DND-41 (cell line): ENCODE measurements around the gene ATXN8OS.

Experiments
- ATAC-seq: fragments of 200-7000 bp; cut with Tn5 transposase; 3 replicates; pipeline ENCODE4 v1.9.1; 2021; ENCODE audit warnings: low read depth; ENCODE audit not compliant: insufficient read depth
- DNase-seq: peaks from one replicate; pipeline ENCODE4 v3.0.0-alpha.2; 2020
- H2AFZ ChIP-seq: 2 replicates; pipeline ENCODE4 v1.6.0; 2012; ENCODE audit warnings: low read depth, low read length
- H3K27ac ChIP-seq: 2 replicates; pipeline ENCODE4 v1.5.1; 2012; ENCODE audit warnings: low read length, inconsistent platforms
- H3K27me3 ChIP-seq: fragments of 200-600 bp; sonication (generic); 2 replicates; pipeline ENCODE4 v1.6.0; 2012; ENCODE audit warnings: low read length, mild to moderate bottlenecking, inconsistent platforms; ENCODE audit not compliant: insufficient read depth, poor library complexity
- H3K36me3 ChIP-seq: 2 replicates; pipeline ENCODE4 v1.5.1; 2012; ENCODE audit warnings: low read length, inconsistent platforms; ENCODE audit not compliant: insufficient read depth
- H3K4me1 ChIP-seq: 2 replicates; pipeline ENCODE4 v1.5.1; 2012; ENCODE audit warnings: mild to moderate bottlenecking, low read length; ENCODE audit not compliant: insufficient read depth
- H3K4me2 ChIP-seq: 2 replicates; pipeline ENCODE4 v1.6.0; 2012; ENCODE audit warnings: mild to moderate bottlenecking, moderate library complexity, low read length, inconsistent platforms; ENCODE audit not compliant: insufficient read depth
- H3K4me3 ChIP-seq, 2 experiments: fragments of 200-600 bp in 1 of 2; shearing (Covaris generic) in 1 of 2; 2 replicates each; pipeline ENCODE4 v1.5.1; 2012 to 2016; ENCODE audit warnings: inconsistent platforms in 2 of 2, low read length in 2 of 2, mild to moderate bottlenecking in 2 of 2, low read depth in 1 of 2, moderate library complexity in 1 of 2
- H3K79me2 ChIP-seq: 2 replicates; pipeline ENCODE4 v1.6.0; 2012; ENCODE audit warnings: low read length, inconsistent platforms; ENCODE audit not compliant: insufficient read depth
- H3K9ac ChIP-seq: 2 replicates; pipeline ENCODE4 v1.6.0; 2012; ENCODE audit warnings: low read depth, mild to moderate bottlenecking, inconsistent platforms, low read length, moderate library complexity
- H3K9me3 ChIP-seq: 2 replicates; pipeline ENCODE4 v1.5.1; 2012; ENCODE audit warnings: low read length, moderate library complexity, mild to moderate bottlenecking, inconsistent platforms; ENCODE audit not compliant: insufficient read depth, severe bottlenecking
- H4K20me1 ChIP-seq: 2 replicates; pipeline ENCODE4 v1.6.0; 2012; ENCODE audit warnings: low read length; ENCODE audit not compliant: insufficient read depth
- EZH2 ChIP-seq: IDR thresholded peaks from 3 replicates; pipeline ENCODE4 v1.6.1; 2012; ENCODE audit warnings: borderline replicate concordance, low read depth, mild to moderate bottlenecking, moderate library complexity, low read length, inconsistent platforms; ENCODE audit not compliant: severe bottlenecking
- TF ChIP-seq, protein P1 (sequence below): IDR thresholded peaks from 2 replicates; pipeline ENCODE4 v1.5.1; 2012; ENCODE audit warnings: borderline replicate concordance, low read length, moderate library complexity, mild to moderate bottlenecking; ENCODE audit not compliant: poor library complexity, severe bottlenecking; ENCODE audit errors: extremely low read depth

Gene ATXN8OS

DNA sequence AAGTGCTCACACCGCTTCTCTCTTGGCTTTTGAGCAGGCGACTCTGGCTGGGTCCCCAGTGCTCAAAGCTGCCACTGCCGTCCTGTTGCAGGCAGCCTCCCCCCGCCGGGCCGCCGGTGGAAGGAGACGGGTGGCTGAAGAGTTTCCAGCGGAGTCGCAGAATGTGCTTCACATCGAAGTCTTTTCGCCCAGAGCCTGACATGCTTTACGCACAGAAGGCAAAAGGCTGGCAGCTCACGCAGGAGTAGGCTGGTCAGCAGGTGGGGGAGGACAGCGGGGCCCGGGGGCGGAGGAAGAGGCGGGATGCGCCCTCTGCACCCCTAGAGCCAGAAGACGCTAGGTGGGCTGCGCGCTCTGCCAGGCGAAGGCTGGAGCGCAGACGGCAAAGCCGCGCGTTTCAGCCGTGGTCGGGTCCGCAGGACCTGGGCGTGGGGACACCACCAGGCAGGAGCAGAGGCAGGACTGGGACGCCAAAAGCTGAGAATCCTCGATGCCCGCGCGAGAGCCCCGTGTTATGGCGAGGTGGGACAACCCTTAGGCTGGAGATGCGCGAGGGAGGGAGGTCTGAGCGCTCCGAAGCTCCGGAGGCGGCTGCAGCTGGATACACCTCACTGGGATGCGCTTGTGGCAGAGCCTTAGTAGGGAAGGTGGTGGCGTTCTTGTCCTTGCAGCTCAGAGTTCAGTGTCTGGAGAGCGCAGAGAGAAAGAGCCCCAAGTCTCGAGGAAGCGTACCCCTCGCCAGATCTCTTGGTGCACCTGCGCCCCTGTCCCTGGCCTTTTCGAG is at the start of gene ATXN8OS:
Gene ATXN8OS (plus strand): TSS at position 329 of the 784 bp plus-strand sequence.
- Histone ChIP-seq H3K36me3 (no peaks in the 10 kb centered on the region), H2AFZ (no peak within 1 kb of the TSS), H3K4me2 (no peak within 1 kb of the TSS), H3K9ac (no peak within 1 kb of the TSS), H4K20me1 (no peaks in the 10 kb centered on the region), H3K9me3 (no peaks in the 10 kb centered on the region), H3K4me1 (no peaks in the 10 kb centered on the region), H3K79me2 (no peaks in the 10 kb centered on the region), H3K27ac (no peak within 1 kb of the TSS), H3K4me3 (no peak within 1 kb of the TSS), H3K27me3 (no peaks in the 10 kb centered on the region)
- TF ChIP-seq, protein P1, sequence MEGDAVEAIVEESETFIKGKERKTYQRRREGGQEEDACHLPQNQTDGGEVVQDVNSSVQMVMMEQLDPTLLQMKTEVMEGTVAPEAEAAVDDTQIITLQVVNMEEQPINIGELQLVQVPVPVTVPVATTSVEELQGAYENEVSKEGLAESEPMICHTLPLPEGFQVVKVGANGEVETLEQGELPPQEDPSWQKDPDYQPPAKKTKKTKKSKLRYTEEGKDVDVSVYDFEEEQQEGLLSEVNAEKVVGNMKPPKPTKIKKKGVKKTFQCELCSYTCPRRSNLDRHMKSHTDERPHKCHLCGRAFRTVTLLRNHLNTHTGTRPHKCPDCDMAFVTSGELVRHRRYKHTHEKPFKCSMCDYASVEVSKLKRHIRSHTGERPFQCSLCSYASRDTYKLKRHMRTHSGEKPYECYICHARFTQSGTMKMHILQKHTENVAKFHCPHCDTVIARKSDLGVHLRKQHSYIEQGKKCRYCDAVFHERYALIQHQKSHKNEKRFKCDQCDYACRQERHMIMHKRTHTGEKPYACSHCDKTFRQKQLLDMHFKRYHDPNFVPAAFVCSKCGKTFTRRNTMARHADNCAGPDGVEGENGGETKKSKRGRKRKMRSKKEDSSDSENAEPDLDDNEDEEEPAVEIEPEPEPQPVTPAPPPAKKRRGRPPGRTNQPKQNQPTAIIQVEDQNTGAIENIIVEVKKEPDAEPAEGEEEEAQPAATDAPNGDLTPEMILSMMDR: no peak
- no peak for TF ChIP-seq EZH2
- no peak for ATAC-seq
- DNase-seq: no peak

DNA sequence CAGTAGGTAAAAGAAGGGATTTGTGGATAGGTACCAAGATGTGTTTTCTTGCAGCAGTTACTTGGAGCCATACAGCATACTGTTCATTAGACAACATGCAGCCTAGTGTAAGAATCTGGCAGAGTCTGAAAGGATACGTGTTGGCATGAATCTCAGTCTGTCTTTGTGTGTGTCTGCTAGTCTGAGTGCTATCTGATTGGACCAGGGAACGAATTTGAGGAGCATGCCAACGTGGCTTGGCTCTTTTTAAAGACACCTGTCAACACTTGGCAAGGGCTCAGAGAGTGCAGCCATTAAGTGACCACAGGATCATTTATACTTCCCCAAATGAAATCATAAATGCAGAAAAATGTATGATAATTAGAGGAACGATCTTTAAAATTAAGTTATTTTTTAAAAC is 27.6 kb upstream of the ATXN8OS start:
- Histone ChIP-seq H3K4me1 (no peaks in the 10 kb centered on the region), H3K4me2 (no peak overlapping the region), H3K9me3 (no peaks in the 10 kb centered on the region), H3K36me3 (no peaks in the 10 kb centered on the region), H3K9ac (no peak overlapping the region), H4K20me1 (no peaks in the 10 kb centered on the region), H3K4me3 (no peak overlapping the region), H2AFZ (no peak overlapping the region), H3K27me3 (no peaks in the 10 kb centered on the region), H3K79me2 (no peaks in the 10 kb centered on the region), H3K27ac (no peak overlapping the region)
- no peak for DNase-seq
- no peak for ATAC-seq
- TF ChIP-seq EZH2: no peak
- TF ChIP-seq, protein P1: no peak

DNA sequence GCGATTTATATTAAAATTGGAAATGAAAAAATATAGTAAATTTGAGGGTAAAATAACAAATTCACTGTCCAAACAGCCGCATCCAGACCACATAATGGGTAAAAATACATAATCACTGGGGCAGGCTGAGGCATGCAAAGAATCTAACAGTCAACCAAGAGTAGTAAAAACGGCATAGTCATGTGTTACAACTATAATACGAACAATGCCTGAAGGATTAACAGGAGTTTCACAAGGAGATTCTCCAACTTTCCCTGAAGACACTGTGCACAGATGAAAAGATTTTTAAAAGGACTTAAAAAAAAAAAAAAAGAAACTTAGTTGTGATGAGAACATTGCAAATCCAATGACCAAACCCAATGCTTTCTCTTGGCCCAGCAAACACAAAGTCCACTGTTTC is 20.4 kb upstream of the ATXN8OS start:
- TF ChIP-seq, protein P1: no peak
- TF ChIP-seq EZH2: no peak
- H3K4me1 ChIP-seq: no peaks in the 10 kb centered on the region
- H4K20me1 ChIP-seq: no peaks in the 10 kb centered on the region
- H3K9ac ChIP-seq: no peak overlapping the region
- H2AFZ ChIP-seq: no peak overlapping the region
- no peaks in the 10 kb centered on the region for H3K9me3 ChIP-seq
- H3K36me3 ChIP-seq: no peaks in the 10 kb centered on the region
- ATAC-seq: no peak
- H3K27ac ChIP-seq: no peak overlapping the region
- no peak for DNase-seq
- H3K4me2 ChIP-seq: no peak overlapping the region
- H3K27me3 ChIP-seq: no peaks in the 10 kb centered on the region
- no peaks in the 10 kb centered on the region for H3K79me2 ChIP-seq
- H3K4me3 ChIP-seq: no peak overlapping the region

DNA sequence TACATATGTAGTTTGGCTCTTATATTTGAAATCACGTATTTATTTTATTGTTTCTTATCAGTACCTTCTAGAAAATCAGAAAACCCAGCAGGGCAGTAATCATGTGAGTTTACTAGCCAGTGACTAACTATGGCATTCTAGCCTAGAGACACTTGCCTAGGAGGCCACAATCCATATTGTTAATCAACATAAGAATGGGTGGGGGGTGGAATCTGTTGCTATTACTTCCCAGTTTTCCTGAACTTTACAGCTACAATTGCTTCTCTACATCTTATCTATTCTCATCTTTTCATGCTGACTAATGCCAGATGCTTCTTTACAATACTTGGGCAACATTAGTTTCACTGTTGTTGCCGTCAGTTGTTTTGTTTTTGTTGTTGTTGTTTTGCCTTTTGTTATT is 18.7 kb upstream of the ATXN8OS start:
- ATAC-seq: no peak
- H3K4me3 ChIP-seq: no peak overlapping the region

More for the DNA sequence above, 18.7 kb upstream of the ATXN8OS start:
- Histone ChIP-seq H3K27ac (no peak overlapping the region), H2AFZ (no peak overlapping the region), H3K36me3 (no peaks in the 10 kb centered on the region), H3K4me2 (no peak overlapping the region), H3K4me1 (no peaks in the 10 kb centered on the region), H3K27me3 (no peaks in the 10 kb centered on the region), H4K20me1 (no peaks in the 10 kb centered on the region), H3K9ac (no peak overlapping the region), H3K79me2 (no peaks in the 10 kb centered on the region), H3K9me3 (no peaks in the 10 kb centered on the region)
- TF ChIP-seq, protein P1: no peak
- no peak for TF ChIP-seq EZH2
- no peak for DNase-seq
